IPS-18c (cell line): Measurements from ENCODE around the gene VEZF1.
"Not testable (repeated sequence)": the region's sequence is repeated elsewhere in the genome, so short reads cannot be mapped to it uniquely, and the experiment has no call there.

ENCODE experiments used
- H3K4me3 ChIP-seq: 2 replicates; pipeline ENCODE4 v1.7.0; 2013; ENCODE audit warnings: low read depth, mild to moderate bottlenecking, low read length, moderate library complexity; ENCODE audit not compliant: insufficient read depth
- H3K9me3 ChIP-seq: one replicate; pipeline ENCODE4 v1.6.1; 2013; ENCODE audit warnings: mild to moderate bottlenecking, low read length, moderate library complexity; ENCODE audit not compliant: control insufficient read depth, insufficient read depth

The VEZF1 gene

DNA sequence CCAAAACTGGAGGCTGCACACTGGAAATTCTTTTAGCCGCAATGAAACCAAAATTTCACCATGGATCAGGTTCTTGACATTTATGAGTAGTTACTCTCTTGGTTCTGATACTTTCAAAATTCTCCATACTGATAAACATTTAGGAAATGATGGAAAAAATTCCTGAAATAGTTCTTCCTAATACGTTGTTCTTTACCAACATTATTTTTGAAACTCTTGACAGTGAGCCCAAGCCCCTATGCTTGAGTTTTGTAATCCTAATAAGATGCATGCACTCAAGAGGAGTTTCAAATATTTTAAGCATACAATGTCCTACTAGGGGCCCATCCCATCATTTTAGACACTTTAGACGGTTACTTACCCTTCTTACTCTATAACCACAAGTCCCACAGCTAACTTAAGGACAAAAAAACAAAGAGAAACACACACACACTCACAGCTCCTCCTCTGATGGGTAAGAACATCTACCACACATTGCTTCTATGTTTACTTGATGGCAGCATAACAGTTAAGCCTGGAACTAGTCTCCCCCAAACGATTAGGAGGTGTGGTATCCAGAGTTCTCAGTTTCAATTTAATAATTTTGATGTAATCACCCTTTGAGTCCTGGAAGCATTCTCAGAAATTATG, 3.7 kb downstream of the VEZF1 start:
- Histone ChIP-seq H3K4me3 (no peak overlapping the region), H3K9me3 (no peaks in the 10 kb centered on the region)

DNA sequence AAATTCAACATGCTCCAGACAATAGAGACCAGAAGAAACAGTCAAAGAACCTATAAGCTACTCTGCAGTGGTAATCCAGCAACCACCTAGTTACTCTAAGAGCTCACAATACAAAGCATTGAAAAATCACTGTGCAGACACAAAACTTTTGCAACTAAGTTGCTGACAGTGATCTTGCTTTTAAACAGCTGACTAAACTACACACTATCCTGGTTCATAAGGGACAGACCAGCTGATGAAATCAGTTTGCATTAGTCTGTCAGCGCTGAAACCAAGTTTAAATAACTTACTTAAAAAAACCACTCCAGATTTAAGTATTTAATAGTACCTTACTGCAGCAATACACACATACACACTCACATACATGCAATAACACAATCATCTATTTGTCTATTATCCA, 4.6 kb downstream of the VEZF1 start:
- H3K4me3 ChIP-seq: no peak overlapping the region
- H3K9me3 ChIP-seq: no peaks in the 10 kb centered on the region

DNA sequence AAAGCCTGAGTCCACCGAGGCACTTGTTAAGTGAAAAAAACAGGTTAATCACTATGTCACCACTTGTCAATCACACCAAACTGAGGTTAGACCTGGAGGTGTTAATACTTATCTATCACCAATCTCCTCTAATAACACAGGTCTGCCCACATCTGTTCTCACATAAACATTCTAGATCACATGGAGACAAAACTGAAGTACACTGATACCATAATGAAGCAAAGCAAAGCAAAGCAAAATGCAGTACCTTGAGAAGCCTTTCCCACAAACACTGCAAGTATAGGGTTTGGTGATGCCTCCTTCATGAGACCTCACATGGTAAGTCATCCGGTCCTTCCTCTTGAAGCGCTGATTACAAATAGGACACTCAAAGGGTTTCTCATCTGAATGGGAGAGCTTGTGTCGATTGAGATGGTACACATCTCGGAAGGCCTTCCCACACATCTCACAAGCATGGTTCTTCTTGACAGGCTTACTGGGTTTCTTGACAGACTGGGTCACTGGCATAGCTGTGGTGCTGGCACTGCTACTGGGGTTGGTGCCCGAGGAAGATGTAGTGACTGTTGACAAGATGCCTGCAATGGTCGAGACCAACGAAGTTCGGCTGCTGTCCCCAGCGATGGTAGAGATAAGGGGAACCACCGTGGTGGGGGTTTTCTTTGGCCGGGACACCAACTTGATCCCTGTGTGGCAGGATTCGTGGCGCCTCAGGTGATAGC, 5.4 kb downstream of the VEZF1 start:
- Histone ChIP-seq H3K9me3 (no peaks in the 10 kb centered on the region), H3K4me3 (no peak overlapping the region)

DNA sequence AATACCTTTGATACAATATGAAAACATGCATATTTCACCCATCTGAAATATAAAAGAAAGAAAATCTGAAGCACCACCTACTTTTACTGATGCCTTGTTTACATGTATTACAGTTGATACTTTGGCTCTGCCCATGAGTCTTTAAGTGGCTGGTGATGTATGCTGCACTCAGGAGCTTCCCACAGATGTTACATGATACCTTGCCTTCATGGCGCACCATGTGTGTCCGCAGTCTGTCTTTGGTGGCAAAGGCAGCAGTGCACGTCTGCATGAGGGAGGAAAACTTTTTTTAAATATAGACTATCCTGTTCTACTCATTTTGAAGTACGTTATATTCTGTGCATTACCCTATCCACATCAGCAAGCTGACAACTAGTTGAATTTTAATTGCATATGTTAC, 7.5 kb downstream of the VEZF1 start:
- no peaks in the 10 kb centered on the region for H3K9me3 ChIP-seq
- H3K4me3 ChIP-seq: no peak overlapping the region

DNA sequence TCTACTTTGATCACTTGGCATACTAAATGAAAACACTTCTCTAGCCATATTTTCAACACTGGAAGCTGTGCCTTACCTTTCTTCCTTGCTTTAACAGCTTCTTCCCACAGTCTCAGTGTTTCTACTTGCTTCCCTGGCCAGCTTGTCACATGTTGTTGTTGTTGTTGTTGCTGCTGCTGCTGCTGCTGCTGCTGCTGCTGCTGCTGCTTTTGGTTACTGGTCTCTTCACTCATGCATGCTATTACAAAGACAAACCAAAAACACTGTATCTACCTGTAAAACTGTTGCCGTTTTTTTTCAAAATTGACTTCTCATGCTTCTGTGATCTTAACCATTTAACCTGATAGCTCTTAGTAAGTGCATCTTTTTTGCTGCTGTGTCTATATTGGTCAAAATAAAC, 9.0 kb downstream of the VEZF1 start:
- no peak overlapping the region for H3K4me3 ChIP-seq
- no peaks in the 10 kb centered on the region for H3K9me3 ChIP-seq

DNA sequence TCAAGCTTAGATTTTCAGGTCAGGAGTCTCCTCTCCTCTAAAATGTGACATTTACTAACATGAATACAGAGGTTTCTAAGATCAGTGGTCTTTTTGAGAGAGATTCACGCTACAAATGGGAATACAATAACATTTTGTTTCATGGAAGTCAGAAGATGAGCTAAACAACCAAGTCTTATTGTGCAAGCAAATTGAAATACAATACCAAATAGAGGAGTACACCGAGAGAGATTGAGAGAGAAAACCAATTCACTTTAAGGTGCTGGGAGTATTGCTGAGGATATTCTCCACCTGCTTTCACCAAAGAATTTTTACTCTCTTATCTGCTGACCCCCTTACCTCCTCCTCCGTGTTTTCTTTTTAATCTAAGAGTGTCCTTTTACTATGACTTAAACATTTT, 11.5 kb downstream of the VEZF1 start:
- Histone ChIP-seq H3K9me3 (no peaks in the 10 kb centered on the region), H3K4me3 (no peak overlapping the region)

DNA sequence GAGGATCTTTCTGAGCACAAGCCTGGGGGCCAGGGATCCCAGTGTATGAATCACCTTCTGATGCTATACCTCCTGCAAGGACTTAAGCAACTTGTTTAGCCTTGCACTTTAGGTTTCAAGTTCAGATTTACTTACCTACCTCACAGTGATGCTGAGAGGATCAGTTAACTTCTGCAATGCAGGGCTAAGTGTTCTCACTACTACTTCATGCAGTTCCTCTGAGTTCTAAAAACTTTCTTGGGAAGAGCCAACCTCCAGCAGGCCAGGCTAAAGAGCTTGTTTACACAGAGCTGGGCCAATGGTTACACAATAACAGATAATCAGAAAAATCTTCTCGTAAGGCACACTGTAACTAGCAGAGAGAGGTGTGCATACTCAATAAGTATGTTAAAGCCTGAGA, 13.0 kb downstream of the VEZF1 start:
- Histone ChIP-seq H3K9me3 (no peaks in the 10 kb centered on the region), H3K4me3 (no peak overlapping the region)

DNA sequence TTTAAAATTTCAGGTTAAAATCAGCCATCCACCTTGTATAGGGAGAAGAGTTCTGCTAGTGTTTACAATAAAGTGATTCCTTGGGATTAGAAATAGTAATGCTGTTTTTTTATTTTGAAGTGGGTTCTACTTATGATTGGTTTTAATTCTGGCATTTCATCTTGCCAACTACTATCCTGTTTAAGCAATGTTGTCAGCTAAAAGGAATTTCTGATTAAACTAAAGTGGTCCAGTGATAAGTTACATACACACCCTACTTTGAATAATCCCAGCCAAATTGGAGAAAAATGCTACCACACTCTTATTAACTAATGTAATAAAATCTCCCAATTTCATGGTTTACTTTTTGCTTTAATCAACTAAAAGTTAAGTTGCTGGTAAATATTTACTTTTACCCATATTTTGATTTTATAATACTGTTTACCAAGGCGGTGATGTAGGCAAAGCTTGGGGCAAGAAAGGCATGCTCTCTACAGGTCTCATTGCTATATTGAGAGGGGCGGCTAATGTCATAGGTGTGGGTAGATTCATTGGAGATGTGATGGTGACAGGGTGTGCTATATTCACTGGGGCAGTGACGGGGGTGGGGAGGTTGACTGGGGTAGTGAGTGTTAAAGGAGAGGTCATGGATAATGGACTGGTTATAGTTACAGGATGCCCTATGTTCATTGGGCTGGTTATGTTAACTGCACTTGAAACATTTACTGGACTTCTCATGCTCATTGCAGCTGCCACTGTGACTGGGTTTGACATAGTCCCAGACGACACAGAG, 13.8 kb downstream of the VEZF1 start:
- not testable (repeated sequence) for H3K9me3 ChIP-seq

DNA sequence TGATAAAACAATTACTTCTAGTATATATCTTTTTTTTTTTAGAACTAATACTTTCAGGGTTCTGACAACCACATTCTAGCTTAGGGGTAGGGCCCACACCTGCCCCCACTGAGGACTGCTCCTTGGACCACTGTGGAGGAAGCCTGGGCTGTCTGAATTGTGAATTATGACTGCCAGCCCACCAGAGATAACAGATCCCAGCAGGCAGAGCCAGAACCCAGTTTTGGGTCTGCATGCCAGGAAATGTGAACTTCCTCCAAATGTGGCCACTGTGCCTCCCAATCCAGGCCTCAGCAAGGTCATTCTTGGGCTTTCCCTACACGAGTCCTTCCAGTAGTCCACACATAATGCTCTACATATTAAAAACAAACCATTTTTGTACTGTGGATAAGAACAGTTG, 15.9 kb downstream of the VEZF1 start:
- no peak overlapping the region for H3K4me3 ChIP-seq
- H3K9me3 ChIP-seq: no peaks in the 10 kb centered on the region

More for the DNA sequence above, 13.8 kb downstream of the VEZF1 start:
- H3K4me3 ChIP-seq: not testable (repeated sequence)

DNA sequence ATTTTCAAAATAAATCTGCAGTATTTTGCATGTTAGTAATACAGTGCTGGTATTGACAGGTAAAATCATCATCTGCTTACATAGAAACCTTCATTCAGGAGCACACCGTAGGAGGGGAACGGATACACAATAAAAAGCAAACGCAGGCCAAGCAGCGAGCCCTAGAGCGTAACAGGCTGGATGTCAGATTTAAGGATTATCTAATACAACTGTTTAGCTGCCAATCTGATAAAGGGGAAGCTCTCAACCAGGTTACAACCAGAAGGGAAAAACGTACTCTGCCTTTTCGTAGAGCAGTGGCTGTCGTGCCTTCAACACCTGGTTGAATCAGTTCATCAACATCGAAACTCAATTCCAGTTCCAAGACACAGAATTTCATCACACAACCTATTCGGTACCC, 16.5 kb downstream of the VEZF1 start:
- no peaks in the 10 kb centered on the region for H3K9me3 ChIP-seq
- H3K4me3 ChIP-seq: no peak overlapping the region

DNA sequence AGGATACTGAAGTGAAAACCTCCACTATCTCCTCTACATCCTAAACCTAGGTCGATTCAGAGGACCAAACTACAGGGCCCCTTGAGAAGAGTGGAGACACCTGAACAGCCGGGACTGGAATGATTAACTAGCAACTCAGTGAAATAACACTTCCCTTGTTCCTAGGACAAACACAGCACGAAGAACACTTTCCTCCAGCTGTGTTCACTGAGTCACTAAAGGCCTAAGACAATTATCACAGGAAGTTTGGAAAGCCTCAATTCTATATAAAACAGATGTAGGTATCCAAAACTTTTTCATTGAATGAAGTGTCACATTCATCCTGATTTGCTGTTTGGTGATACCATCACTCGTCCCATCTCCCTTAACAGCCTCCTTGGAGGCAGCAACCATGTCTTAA, 17.3 kb downstream of the VEZF1 start:
- H3K4me3 ChIP-seq: no peak overlapping the region

DNA sequence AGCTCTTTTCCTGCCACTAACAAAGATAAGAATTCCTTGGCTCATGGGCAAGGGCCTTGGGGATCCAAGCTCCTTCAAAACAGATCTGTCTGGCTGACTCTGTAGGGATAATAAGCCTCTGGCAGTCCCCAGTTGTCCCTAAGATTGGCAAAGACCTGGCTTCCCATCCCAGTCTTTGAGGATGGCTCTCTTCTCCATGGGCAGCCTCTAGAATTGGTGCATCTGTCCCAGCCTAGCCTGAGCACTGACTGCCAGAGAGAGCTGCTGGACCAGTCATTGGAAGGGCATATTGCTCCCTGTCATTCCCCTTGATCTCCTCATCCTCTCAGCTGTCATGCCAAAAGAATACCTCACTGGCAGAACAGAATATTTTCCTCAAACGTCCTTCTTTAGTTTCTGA, 19.6 kb downstream of the VEZF1 start:
- Histone ChIP-seq H3K4me3 (no peak overlapping the region), H3K9me3 (no peaks in the 10 kb centered on the region)

More for the DNA sequence above, 17.3 kb downstream of the VEZF1 start:
- no peaks in the 10 kb centered on the region for H3K9me3 ChIP-seq

DNA sequence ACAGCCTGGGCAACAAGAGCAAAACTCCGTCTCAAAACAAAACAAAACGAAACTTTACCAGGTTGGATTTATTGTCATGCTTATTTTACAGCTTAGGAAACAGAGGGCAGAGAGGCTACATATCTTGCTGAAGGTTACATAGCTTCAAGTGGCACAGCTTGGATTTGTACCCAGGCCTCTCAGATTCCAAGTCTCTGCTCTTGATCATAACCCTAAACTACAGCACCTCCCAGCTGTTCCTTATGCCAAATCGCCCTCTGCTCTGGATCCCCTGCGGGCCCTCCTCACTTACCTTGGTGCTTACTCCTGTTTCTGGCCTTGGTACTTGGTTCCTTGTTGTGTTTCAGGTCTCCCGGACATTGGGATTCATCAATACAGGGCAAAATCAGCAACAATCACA, 21.2 kb downstream of the VEZF1 start:
- H3K4me3 ChIP-seq: no peak overlapping the region

DNA sequence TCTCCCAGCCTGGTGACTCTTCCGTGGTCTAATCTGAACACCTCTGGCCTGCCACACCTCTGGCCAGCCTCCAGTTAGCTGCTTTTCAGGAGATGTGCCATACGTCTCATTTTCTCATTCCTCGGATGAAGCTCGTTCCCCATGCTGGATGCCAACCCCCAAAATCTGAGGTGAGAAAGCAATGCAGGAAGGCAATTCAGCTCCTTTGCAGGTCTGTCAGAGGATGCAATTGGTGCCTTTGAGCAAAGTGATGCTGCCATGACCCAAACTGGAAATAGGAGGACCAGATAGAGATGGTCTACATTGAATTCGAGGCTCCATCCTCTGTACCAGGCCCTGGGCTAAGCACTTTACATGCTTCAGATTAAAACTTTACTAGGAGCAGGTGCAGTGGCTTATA, 21.8 kb downstream of the VEZF1 start:
- H3K9me3 ChIP-seq: no peaks in the 10 kb centered on the region
- H3K4me3 ChIP-seq: no peak overlapping the region

More for the DNA sequence above, 21.2 kb downstream of the VEZF1 start:
- H3K9me3 ChIP-seq: no peaks in the 10 kb centered on the region

DNA sequence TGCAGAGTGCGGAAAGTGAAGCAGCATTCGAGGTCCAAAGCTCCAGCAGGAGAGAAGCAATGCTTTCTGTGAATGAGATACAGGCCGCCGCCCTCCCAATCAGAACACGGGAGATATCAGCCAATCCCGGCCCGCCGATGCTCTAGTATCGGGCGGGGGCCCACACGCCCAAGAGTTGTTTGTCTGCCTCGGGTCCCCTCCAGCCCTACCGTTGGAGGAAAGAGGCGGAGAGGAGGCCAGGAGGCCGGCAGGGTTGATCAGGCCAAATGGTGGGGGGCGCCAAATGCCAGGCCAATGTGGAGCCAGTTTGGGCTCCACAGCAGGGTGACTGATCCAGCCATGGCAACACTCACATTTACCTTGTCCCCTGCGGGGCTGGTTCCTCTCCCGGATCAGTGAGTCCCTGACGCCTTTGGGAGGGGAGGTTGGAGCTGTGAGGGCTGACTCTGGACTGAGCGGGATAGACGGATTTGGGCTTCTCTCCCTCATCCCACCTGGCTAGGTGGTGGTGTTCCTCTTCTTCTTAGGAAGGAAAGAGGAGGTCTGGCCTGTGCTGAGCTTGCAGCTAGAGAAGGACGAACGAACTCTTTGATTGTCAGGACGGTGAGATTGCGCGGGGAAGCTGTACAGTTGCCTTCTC, 22.4 kb downstream of the VEZF1 start:
- H3K9me3 ChIP-seq: no peaks in the 10 kb centered on the region

DNA sequence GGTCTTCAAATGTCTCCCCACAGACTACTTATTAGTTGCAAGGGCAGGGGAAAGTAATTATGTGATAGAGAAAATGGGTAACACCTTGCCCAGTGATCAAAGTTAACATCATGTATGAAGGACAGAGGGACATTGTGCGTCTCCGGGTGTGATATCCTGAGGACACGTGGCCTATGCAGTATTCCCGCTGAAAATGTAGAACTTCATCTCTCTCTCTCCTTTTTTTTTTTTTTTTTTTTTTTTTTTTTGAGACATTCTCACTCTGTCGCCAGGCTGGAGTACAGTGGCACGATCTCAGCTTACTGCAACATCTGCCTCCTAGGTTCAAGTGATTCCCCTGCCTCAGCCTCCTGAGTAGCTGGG, 24.9 kb downstream of the VEZF1 start:
- no peaks in the 10 kb centered on the region for H3K9me3 ChIP-seq
- H3K4me3 ChIP-seq: no peak overlapping the region

More for the DNA sequence above, 22.4 kb downstream of the VEZF1 start:
- H3K4me3 ChIP-seq: no peak overlapping the region

DNA sequence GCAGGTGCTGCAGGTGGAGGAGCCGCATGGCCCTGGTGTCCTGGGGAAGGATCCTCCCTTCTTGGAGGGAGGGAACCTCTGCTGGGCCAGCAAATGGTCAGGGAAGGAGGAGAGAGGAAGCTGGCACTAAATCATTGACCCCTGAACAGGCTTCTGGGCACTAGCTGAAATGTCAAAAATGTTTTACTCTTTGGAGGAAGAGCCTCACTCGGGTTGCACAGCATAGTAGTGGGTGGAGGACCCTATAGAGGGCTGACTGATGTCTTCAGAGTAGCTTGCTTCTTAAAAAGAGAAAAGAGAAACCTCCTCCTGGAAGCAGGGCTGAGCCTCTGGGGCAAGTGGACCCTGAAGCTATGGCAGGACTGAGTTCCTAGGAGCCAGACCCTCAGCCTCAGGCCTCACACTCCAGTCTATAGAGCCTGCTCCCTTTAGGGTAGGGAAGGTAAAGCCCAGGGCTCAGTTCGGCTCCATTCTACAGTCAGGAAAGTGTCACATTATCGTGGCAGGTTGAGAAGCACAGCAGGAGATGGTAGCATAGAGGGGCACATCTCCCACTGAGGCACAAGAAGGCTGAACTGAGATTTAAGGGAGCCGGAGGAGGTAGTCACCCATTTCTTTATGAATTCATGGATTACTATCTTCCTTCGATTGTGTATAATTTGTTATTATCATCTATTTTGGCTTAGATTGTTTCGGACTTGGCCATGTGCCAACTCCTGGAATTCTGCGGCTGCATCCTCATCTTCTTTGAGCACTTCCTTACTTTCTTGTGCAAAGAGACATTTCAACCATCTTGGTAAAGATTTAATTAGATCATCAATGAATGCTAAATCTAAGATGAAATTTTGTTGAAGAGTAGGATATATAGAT, 25.5 kb downstream of the VEZF1 start:
- H3K4me3 ChIP-seq: no peak overlapping the region
- H3K9me3 ChIP-seq: no peaks in the 10 kb centered on the region
